Dedifferentiated amniotic fluid mesenchymal stem cell (primary cell): Measurements from ENCODE around the gene AURKA.
"Not testable (repeated sequence)": the region's sequence is repeated elsewhere in the genome, so short reads cannot be mapped to it uniquely, and the experiment has no call there.

Source experiments
- DNase-seq: peaks from one replicate; pipeline ENCODE4 v3.0.0-alpha.2; 2016; ENCODE audit errors: extremely low spot score

Gene AURKA

DNA sequence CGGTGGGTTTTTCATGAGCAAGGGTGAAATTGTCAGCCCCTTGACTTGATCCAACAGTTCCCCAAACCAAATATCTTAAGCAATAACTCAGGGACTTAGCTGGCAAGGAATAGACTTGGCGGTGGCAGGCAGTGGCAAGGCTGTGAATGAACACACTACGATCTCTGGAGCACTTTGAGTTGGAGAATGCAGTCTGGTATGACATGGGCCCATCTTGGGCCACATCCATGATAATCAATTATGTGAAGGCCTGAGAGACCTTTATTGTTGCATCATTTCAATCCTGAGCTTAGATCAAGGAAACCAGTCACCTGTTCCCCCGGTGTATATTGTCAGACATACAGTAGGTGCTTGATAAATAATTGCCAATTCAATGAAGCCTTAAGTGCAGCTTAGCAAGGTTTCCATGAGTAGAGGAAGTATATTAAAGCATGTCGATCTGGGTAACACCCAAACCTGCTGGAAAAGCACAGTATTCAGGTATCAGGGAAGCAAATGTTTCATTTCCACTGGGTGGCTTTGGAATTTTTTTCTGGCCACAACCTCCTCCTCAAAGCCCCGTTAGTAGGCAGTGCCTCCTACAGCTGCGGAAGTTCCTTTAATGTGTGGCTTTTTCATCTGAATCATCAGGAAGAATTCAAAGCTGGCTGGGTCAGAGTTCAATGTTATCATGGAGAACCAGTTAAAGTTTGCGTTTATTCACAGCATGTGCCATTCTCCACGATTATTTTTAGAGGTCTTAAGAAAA lies 30.2 kb upstream of the AURKA start:
- DNase-seq = peak; percentile 37

DNA sequence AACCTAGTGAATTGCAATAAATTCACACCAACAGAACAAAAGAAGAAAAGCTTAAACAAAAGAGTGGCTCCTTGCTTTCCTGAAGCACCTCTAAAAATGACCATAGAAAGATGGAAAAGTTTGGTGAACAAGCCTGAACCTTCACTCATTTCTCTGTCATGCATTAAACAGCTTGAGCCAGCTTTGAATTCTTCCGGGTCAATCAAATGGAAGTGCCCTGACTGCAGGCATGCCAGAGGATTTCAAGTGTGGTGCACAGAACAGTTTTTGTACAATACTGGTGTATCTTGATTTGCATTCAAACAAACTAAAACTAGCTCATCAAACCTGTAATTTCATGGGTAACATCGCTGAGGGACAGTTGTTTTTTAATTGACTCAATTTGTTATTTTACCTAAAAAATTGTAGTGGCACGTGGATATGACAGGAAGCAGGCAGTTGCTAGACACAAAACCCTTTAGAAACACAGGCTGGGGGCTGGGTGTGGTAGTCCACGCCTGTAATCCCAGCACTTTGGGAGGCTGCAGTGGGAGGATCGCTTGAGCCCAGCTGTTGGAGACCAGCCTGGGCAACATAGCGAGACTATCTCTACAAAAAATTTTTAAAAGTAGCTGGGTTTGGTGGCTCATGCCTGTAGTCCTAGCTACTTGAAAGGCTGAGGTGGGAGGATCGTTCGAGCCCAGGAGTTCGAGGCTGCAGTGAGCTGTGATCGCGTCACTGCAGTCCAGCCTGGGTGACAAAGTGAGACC lies 29.1 kb upstream of the AURKA start:
- no peak for DNase-seq

DNA sequence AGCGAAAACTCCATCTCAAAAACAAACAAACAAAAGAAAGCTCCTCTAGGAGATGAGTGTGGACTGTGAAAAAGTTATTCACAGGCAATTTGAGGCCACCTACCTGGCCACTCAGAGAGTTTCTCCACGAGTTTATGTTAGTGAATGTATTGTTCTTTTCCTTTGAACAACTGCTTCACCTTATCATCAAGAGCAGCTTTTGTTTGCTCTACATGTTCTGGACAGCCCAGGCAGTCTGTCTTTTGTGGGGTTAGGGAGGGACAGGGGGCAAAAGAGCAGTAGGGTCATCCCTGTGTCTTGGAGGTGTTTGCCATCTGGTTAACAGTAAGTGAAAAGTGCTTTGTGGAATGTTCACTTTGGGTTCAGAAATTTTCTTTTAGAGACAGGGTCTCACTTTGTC lies 28.0 kb upstream of the AURKA start:
- no peak for DNase-seq

DNA sequence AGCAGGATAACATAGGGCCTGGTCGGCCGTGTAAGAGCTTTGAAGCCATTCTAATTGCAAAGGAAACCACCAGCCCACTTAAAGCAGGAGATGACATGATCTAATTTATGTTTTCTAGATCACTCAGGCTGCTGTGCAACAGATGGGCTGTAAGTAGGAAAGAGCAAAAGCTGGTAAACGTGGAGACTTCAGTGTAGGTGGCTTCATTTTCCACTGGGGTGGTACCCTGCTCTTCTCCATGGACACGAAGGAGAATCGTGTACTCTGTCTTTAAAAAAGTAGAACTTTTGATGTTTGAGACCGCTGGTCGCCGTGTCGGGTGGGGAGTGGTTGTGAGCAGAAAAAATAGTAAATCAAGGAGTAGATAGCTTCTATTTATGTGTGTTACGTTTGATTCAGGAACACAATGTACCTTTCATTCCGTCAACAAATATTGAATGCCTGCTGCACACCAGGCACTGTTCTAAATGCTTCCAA lies 26.4 kb upstream of the AURKA start:
- DNase-seq = no peak

DNA sequence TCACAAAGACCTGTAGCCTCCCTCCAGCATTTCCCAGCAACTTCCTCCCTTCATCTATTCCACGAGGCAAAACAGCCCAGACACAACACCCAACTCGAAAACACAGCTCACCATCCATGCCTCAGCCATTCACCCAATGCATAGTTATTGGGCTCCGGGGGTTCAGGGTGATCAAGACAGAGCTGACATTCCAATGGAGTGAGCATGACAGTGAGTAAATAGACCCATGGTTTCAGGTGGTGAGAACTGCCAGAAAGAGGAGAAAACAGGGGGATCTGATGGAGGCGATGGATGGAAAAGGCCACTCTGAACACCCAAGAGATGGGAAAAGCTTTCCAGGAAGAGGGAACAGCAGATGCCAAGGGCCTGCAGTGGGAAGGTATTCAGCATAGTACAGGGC lies 25.9 kb upstream of the AURKA start:
- DNase-seq = no peak

DNA sequence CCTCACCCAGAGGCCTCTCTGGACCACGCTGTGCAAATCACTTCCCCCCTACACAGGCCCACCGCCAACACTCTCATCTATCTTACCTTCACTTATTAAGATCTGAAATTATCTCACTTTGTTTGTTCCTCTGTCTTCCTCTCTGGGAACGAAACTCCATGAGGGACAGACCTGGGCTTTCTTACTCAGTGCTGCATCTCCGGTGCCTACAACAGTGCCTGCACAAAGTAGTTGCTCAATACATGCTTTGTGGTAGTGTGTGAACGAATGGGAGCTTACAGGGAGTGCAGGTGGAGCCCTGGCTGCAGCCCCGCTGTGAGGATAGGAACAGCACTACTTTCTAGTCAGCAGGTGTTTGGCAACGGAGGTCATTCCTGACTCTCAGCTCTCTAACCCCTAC lies 25.4 kb upstream of the AURKA start:
- no peak for DNase-seq

DNA sequence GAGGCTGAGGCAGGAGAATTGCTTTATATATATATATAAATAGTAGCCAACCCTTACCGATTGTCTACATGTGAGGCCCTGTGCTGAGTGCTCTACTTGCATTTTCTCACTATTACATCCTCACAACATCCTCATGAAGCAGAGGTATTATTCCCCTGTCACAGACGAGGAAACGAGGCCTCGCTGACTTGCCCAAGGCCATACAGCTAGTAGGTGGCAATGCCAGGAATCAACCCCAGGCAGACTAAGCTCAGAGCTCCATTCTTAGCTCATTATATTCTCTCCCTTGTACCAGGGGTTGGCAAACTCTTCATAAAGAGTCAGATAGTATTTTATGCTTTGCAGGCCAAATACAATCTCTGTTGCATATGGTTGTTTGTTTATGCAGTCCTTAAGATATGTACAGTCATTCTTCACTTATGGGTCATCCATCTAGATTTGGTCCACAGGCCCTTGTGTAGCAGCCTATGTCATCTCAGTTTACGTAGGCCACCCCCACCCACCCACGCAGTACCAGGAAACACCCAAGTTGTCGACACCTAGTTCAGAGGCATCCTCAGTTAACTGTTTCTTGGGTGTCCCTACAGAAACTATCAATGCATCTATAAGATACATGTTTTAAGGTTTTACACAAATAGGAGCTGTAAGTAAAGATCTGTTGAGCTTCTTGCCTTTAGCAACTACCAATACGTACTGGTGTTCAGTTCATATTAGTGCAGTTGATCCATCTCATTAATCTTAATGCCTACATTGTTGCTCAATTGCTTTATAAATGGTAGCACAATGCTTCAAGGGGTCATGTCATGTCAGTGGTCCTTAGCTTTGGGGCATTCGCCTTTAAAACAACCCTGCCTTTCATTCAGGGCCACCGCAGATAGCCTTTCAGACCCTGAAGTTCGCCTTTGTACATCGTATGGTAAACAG lies 23.1 kb upstream of the AURKA start:
- DNase-seq = peak; percentile 67

DNA sequence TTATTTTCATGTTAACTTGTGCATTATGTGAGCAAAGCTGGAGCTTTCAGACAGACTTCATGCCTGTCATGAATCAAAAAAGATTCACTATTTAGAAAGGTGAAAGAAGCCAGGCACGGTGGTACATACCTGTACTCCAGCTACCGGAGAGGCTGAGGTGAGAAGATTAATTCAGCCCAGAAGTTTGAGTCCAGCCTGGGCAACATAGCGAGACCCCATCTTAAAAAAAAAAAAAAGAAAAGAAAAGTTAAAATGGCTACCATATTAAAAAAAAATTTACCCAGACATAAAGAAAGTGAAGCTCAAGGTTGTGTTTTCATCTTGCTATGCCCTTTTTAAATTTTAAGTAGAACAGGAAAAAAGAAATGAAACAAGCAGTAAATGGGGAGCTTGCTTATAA lies 20.9 kb upstream of the AURKA start:
- DNase-seq = no peak

DNA sequence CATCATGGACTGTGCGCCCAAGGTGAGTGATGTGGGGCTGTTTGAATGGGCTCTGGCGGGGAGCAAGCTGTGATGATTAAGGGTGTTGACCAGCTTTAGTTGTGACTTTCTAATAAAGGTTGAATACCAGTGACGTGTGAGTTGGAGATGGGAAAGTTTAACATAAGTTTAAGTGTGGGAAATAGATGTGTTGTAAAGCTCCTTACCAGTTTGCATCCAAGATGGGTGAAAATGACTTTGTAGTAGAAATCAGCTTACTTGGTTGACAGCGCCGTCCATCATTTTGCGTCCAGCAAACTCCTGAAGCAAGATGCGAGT lies 20.4 kb upstream of the AURKA start:
- DNase-seq = no peak

DNA sequence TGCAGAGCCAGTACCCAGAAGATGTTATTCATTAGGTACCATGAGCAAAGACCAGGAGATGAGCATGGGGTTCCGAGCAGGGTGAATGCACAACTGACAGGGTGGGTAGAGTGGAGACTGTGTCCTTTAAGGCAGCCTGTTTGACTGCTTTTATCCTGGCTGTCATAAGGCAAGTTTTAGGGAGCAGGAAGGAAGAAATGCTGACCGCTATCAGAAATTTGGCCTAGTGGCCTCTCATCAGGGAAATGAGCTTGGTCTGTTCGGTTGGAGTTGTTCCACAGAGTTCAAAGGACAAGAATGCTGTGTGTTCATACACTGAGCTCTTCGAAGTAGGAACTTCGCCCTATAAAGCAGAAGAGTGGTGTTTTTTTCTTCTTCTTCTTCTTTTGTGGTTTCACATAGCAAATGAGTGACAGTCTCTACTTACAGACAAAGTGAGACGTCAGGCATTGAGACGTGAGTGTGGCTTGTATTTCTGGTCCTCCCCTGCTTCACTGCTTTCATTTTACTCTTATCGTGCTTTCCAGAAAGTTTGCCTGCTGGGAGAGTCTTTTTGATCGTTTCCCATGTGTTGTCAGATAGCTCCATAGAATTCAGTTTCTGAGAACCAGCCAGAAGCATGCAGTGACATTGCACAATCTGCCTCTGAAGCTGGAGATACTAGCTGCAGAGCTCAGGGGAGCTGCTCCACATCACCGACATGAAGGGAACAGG lies 19.9 kb upstream of the AURKA start, which contains the start of gene CASS4:
Gene CASS4 (plus strand): TSS at position 502 of the 714 bp plus-strand sequence. CDS start 199 bp downstream, at position 701.
- DNase-seq = no peak

DNA sequence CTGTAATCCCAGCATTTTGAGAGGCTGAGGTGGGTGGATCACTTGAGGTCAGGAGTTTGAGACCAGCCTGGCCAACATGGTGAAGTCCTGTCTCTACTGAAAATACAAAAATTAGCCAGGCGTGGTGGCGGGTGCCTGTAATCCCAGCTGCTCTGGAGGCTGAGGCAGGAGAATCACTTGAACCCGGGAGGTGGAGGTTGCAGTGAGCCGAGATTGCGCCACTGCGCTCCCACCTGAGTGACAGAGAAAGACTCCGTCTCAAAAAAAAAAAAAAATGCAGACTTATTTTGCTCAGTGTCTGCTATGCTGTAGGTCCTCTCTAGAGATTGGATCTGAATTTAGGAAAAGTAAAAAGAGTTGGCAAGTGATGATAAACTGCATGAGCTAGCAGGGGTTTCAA lies 19.3 kb upstream of the AURKA start:
- DNase-seq = not testable (repeated sequence)

DNA sequence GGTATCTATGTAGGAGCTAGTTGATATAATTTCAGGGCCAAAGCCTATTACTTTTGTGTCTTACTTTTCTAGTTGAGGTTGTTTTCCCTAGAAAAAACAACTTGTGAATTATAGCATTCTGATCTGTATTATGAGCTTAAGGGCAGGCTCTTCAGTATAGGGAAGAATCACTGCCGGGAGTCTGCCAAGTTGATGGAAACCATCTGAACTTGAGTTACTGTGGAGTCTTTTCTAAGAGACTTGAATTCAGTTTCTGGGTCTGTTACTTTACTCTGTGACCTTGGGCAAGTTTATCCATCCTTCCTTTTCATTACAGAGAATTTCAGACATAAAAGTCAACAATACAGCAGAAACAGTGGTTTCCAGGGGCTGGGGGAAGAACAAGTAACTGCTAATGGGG lies 17.9 kb upstream of the AURKA start:
- DNase-seq = no peak

DNA sequence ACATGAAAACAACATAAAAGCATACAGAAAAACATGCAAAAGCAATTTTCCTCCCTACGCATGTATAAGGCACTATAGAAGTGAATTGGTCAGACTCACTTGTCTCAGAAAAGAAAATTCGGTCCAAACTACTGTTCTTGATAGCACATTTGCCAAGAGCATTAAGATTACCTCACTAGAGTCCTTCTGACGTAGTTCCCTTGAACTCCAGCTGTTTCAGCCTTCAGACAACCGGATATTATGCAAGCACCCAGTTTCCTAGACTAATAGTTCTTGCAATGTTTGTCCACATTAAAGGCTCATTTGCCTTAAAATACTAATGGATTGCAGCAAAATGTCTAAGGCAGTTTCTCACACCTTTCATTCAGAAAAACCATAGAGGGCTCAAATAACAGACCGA lies 17.5 kb upstream of the AURKA start:
- DNase-seq = no peak

DNA sequence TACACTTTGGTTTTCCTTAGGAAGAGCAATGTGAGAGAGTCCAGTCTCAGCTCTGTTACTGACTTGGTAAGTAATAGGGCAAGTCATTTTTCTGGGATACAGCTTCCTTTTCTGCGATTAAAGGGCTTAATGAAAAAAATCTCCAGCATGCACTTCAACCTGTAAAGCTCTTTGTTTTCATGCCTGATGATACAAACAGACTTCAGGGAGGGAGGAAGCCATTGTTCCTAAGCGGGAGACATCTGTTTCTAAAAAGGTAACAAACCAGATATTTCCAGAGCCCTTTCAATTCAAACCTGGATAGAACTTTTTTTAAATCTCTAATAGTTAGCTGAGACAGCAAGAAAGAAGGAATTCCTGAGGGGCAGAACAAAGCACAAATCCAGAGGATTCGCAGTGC lies 14.9 kb upstream of the AURKA start:
- no peak for DNase-seq

DNA sequence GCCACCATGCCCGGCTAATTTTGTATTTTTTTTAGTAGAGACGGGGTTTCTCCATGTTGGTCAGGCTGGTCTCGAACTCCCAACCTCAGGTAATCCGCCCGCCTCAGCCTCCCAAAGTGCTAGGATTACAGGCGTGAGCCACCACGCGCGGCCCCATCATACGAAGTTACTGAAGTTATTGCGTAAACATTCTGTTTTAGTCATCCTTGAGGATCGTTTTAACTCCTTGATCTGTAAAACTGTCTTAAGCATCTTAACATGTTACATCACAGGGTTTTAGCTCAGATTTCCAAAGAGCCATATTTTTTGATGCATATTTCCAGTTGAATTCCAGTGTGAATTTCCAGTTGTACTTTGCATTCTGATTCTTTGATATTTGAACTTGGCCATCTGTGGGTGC lies 13.3 kb upstream of the AURKA start:
- DNase-seq = not testable (repeated sequence)

DNA sequence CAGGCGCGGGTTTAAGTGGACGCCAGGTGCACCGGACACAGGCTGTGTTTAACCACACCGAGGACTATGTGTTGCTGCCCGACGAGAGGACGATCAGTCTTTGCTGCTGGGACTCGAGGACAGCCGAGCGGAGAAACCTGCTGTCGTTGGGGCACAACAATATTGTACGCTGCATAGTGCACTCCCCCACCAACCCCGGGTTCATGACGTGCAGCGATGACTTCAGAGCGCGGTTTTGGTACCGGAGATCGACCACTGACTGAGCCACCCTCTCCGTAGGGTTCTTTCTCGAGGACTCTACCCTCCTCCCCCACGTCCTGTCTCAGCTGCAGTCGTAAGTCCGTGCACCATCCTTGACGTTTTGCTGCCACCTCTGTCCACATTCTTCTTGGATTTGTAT lies 11.4 kb upstream of the AURKA start:
- no peak for DNase-seq

DNA sequence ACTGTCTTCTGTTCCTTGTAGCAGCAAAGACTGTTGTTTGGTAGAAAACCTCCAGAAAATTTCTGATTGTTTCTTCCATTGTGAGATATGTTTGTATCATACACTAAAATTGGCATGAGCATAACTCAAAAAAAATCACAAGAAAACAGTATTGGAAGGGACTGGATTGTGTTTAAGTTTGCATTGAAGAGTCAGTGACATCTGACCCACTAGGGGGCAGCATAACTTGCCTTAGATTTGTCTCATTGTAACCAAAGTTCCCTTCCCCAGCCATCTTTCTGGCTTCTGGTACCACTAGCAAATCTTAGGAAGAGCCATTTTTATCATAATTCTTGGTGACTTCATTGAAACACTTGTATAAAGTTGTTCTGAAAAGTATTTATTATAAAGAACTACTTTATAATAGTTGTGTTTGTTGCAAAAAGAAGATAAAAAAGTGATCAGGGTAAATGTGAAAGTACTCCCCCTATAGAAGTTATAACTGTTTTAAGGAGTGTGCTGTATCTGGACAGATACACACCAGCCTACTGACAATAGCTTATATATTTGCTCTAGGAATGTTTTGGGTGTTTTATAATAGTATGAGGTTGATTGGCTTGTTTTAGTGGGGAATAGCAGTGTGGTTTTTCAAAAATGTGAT lies 8.1 kb upstream of the AURKA start:
- peak; percentile 69 for DNase-seq

DNA sequence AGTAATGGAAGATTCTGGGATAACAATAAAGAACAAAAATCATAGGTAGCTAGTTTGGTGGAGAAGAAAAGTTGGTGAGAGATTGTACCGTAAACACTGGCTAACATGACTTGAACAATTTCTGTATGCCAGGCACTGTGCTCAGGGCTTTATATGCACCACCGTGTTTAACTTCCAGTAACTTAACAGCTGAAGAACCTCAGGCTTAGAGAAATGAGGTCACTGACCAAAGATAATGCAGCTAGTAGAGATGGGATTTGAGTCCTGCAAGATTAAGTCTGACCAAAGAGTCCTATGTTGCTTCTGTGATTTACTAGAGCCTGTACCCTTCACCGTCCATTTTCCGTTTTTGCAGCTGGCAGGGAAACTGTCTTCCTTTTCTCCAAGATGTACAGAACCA lies 3.2 kb upstream of the AURKA start:
- no peak for DNase-seq

DNA sequence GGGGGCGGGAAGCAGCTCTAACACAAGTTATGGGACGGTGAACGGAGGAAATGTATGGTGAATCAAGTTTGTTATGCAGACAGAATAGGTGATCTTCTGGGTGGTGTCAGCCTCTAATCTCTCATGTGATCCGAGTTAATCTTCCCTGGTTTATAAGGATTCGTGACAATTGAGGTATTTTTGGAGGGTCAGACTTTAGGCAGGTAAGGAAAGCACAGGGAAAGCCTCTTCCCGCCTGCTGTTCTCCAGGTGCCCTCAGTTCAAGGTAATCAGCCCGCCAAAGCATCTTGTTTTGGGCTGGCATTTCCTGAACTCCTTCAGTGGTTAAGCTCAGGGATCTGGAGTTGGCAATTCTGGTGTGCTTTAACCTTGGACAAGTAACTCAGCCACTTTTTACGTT lies 1.6 kb upstream of the AURKA start:
- no peak for DNase-seq

DNA sequence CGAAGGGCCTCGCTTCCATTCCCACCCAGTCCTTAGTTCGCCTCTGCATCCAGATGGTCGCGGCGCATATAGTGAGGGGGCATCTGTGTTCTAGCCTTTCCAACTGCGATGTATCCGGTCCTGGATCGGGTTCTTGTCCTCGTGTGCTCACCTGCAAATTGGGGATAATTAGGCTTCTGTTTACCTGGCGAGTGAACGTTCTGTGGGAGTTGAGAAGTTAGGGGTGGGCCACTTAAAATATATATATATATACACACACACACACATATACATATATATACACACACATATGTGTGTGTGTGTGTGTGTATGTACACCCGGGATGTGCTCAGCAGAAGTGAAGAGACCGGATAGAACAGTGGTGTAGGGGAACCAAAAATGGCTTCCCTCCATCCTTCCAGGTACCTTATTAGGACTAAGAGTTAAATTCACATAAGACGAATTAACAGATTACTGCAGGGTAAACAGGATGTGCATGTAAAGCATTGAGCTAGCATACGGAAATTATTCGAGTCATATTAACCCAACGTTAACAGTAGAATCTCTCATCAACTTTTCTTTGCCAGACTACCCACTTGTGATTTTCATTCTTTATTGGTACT lies 967 bp upstream of the AURKA start:
- no peak for DNase-seq
